HEK293 (cell line): Measurements from ENCODE around the gene FAHD2A.

Source experiments
- CTCF ChIA-PET: fragments of 350-600 bp; formaldehyde crosslinking; extraction: SDS; loops from one replicate; lab custom pipeline; 2021; ENCODE audit warnings: antibody characterized with exemption; lab: Yijun Ruan, JAX
- POLR2A ChIA-PET: fragments of 300-600 bp; formaldehyde crosslinking; extraction: SDS; loops from one replicate; lab custom pipeline; 2020; ENCODE audit warnings: antibody characterized with exemption, inconsistent platforms; lab: Yijun Ruan, JAX
- H3K27ac ChIP-seq: fragments of 200-500 bp; sonication (Bioruptor generic); 2 replicates; pipeline ENCODE4 v1.5.1; 2014; ENCODE audit warnings: low read depth, low read length, control low read depth, inconsistent platforms; ENCODE audit errors: extremely low read depth
- H3K36me3 ChIP-seq, 2 experiments: fragments of 200-500 bp in 1 of 2; sonication (Bioruptor generic) in 1 of 2; 1 replicate in 1 of 2; 2 replicates in 1 of 2; pipeline ENCODE4 v1.5.1; 2014 to 2017; ENCODE audit warnings: inconsistent platforms in 2 of 2, low read length in 2 of 2; ENCODE audit not compliant: control insufficient read depth in 2 of 2, insufficient read depth in 1 of 2
- H3K4me1 ChIP-seq: fragments of 200-500 bp; sonication (Bioruptor generic); 2 replicates; pipeline ENCODE4 v1.5.1; 2014; ENCODE audit warnings: mild to moderate bottlenecking, low read length, inconsistent platforms; ENCODE audit not compliant: control insufficient read depth, insufficient read depth
- H3K4me3 ChIP-seq: 2 replicates; pipeline ENCODE4 v1.5.1; 2011; ENCODE audit warnings: low read depth, mild to moderate bottlenecking, control low read depth, low read length, moderate library complexity
- H3K9me3 ChIP-seq: fragments of 200-500 bp; sonication (Bioruptor generic); 2 replicates; pipeline ENCODE4 v1.5.1; 2014; ENCODE audit warnings: low read depth, low read length, inconsistent platforms; ENCODE audit not compliant: control insufficient read depth, insufficient read depth
- GLI2 ChIP-seq: fragments of 450-650 bp; formaldehyde crosslinking; IDR thresholded peaks from 2 replicates; pipeline ENCODE4; 2017; ENCODE audit warnings: missing biosample characterization, missing genetic modification characterization, low read depth, borderline replicate concordance
- HOXD13 ChIP-seq: sonication (generic); formaldehyde crosslinking; IDR thresholded peaks from 2 replicates; pipeline ENCODE4 v1.8.0; 2022; ENCODE audit warnings: missing genetic modification reagents, borderline replicate concordance
- INSM2 ChIP-seq: fragments of 450-650 bp; formaldehyde crosslinking; IDR thresholded peaks from 2 replicates; pipeline ENCODE4 v1.5.1; 2016; ENCODE audit warnings: missing biosample characterization, missing genetic modification characterization
- KLF7 ChIP-seq: fragments of 450-650 bp; formaldehyde crosslinking; IDR thresholded peaks from 2 replicates; pipeline ENCODE4 v1.5.1; 2016; ENCODE audit warnings: missing biosample characterization, missing genetic modification characterization, borderline replicate concordance
- SCRT1 ChIP-seq: fragments of 450-650 bp; formaldehyde crosslinking; IDR thresholded peaks from 2 replicates; pipeline ENCODE4 v1.5.1; 2016; ENCODE audit warnings: missing biosample characterization, missing genetic modification characterization, borderline replicate concordance
- ZFP37 ChIP-seq: fragments of 450-650 bp; formaldehyde crosslinking; IDR thresholded peaks from 2 replicates; pipeline ENCODE4 v1.5.1; 2016; ENCODE audit warnings: missing biosample characterization, missing genetic modification characterization
- ZNF292 ChIP-seq: fragments of 450-650 bp; formaldehyde crosslinking; IDR thresholded peaks from 2 replicates; pipeline ENCODE4 v1.5.1; 2016; ENCODE audit warnings: low read depth, missing biosample characterization, missing genetic modification characterization, borderline replicate concordance
- ZNF311 ChIP-seq: fragments of 450-650 bp; formaldehyde crosslinking; IDR thresholded peaks from 2 replicates; pipeline ENCODE4 v1.5.1; 2017; ENCODE audit warnings: missing biosample characterization, missing genetic modification characterization, borderline replicate concordance
- ZNF341 ChIP-seq: fragments of 450-650 bp; formaldehyde crosslinking; IDR thresholded peaks from 2 replicates; pipeline ENCODE4; 2016; ENCODE audit warnings: low read depth, missing biosample characterization, missing genetic modification characterization
- ZNF37A ChIP-seq: fragments of 450-650 bp; IDR thresholded peaks from 2 replicates; pipeline ENCODE4 v1.5.1; 2018; ENCODE audit warnings: missing biosample characterization, missing genetic modification characterization
- ZNF521 ChIP-seq: fragments of 450-650 bp; formaldehyde crosslinking; IDR thresholded peaks from 2 replicates; pipeline ENCODE4 v1.5.1; 2017; ENCODE audit warnings: missing biosample characterization, mild to moderate bottlenecking, missing genetic modification characterization
- ZNF610 ChIP-seq: fragments of 450-650 bp; formaldehyde crosslinking; IDR thresholded peaks from 2 replicates; pipeline ENCODE4 v1.5.1; 2016; ENCODE audit warnings: missing biosample characterization, missing genetic modification characterization, borderline replicate concordance
- ZNF660 ChIP-seq: fragments of 450-650 bp; IDR thresholded peaks from 2 replicates; pipeline ENCODE4 v1.5.1; 2018; ENCODE audit warnings: missing biosample characterization, mild to moderate bottlenecking, missing genetic modification characterization
- ZNF76 ChIP-seq: fragments of 450-650 bp; formaldehyde crosslinking; IDR thresholded peaks from 2 replicates; pipeline ENCODE4; 2016; ENCODE audit warnings: low read depth, missing biosample characterization, missing genetic modification characterization, borderline replicate concordance
- TF ChIP-seq, protein P1 (sequence below): fragments of 450-650 bp; formaldehyde crosslinking; IDR thresholded peaks from 2 replicates; pipeline ENCODE4 v1.5.1; 2016; ENCODE audit warnings: missing biosample characterization, missing genetic modification characterization
- TF ChIP-seq, protein P2 (sequence below): fragments of 450-650 bp; IDR thresholded peaks from 2 replicates; pipeline ENCODE4 v1.5.1; 2018; ENCODE audit warnings: missing biosample characterization, missing genetic modification characterization
- TF ChIP-seq, protein P3 (sequence below): fragments of 450-650 bp; formaldehyde crosslinking; IDR thresholded peaks from 2 replicates; pipeline ENCODE4 v1.5.1; 2016; ENCODE audit warnings: missing biosample characterization, missing genetic modification characterization, low read depth

Gene FAHD2A

DNA sequence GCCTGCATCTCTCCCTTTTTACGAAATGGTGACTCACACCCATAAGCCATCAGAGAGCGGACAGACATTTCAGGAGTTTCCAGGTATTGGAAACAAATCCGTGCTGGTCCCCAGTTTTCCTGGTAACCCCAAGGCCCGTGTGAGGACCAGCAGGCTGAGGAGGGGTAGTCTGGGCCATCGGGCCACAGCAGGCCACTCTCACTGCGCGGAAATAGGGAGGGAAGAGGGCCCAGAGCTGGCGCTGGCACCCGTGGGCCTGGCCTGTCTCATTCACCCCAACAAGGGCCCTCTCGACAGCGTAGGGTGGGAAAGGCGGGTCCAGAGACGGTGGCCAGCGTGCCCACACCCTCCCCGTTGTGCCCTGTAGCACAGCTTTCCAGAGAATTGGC, 13.7 kb upstream of the FAHD2A start:
- H3K36me3 ChIP-seq: no peaks in the 10 kb centered on the region
- CTCF ChIA-PET: interaction anchor here (0.6 to 2.7 kb wide), 28 partner anchors 10 to 1038 kb away, joined by 3 to 31 read pairs (median 4); partner anchors contain the start of gene FAHD2A

More for the DNA sequence above, 13.7 kb upstream of the FAHD2A start:
- Histone ChIP-seq H3K4me1 (no peaks in the 10 kb centered on the region), H3K9me3 (no peaks in the 10 kb centered on the region), H3K4me3 (no peak overlapping the region), H3K27ac (no peak overlapping the region)
- POLR2A ChIA-PET: interaction anchor here (0.6 to 1.6 kb wide), 2 partner anchors 9 to 14 kb away, joined by 4 to 6 read pairs; partner anchors contain the start of gene FAHD2A
- TF ChIP-seq, protein P1, sequence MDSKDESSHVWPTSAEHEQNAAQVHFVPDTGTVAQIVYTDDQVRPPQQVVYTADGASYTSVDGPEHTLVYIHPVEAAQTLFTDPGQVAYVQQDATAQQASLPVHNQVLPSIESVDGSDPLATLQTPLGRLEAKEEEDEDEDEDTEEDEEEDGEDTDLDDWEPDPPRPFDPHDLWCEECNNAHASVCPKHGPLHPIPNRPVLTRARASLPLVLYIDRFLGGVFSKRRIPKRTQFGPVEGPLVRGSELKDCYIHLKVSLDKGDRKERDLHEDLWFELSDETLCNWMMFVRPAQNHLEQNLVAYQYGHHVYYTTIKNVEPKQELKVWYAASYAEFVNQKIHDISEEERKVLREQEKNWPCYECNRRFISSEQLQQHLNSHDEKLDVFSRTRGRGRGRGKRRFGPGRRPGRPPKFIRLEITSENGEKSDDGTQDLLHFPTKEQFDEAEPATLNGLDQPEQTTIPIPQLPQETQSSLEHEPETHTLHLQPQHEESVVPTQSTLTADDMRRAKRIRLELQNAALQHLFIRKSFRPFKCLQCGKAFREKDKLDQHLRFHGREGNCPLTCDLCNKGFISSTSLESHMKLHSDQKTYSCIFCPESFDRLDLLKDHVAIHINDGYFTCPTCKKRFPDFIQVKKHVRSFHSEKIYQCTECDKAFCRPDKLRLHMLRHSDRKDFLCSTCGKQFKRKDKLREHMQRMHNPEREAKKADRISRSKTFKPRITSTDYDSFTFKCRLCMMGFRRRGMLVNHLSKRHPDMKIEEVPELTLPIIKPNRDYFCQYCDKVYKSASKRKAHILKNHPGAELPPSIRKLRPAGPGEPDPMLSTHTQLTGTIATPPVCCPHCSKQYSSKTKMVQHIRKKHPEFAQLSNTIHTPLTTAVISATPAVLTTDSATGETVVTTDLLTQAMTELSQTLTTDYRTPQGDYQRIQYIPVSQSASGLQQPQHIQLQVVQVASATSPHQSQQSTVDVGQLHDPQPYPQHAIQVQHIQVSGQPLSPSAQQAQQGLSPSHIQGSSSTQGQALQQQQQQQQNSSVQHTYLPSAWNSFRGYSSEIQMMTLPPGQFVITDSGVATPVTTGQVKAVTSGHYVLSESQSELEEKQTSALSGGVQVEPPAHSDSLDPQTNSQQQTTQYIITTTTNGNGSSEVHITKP (tag by site-specific recombination): no peak
- TF ChIP-seq ZFP37 (tag by site-specific recombination): no peak
- TF ChIP-seq ZNF76 (tag by site-specific recombination): no peak
- no peak for TF ChIP-seq HOXD13 (CRISPR knock-in tag)
- no peak for TF ChIP-seq SCRT1 (tag by site-specific recombination)
- no peak for TF ChIP-seq ZNF660 (tag by site-specific recombination)
- no peak for TF ChIP-seq ZNF521
- TF ChIP-seq GLI2 (tag by site-specific recombination): no peak
- TF ChIP-seq INSM2 (tag by site-specific recombination): no peak
- no peak for TF ChIP-seq ZNF341 (tag by site-specific recombination)
- no peak for TF ChIP-seq KLF7 (tag by site-specific recombination)
- TF ChIP-seq ZNF610 (tag by site-specific recombination): no peak
- no peak for TF ChIP-seq ZNF311 (tag by site-specific recombination)
- TF ChIP-seq, protein P2, sequence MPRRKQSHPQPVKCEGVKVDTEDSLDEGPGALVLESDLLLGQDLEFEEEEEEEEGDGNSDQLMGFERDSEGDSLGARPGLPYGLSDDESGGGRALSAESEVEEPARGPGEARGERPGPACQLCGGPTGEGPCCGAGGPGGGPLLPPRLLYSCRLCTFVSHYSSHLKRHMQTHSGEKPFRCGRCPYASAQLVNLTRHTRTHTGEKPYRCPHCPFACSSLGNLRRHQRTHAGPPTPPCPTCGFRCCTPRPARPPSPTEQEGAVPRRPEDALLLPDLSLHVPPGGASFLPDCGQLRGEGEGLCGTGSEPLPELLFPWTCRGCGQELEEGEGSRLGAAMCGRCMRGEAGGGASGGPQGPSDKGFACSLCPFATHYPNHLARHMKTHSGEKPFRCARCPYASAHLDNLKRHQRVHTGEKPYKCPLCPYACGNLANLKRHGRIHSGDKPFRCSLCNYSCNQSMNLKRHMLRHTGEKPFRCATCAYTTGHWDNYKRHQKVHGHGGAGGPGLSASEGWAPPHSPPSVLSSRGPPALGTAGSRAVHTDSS: no peak
- TF ChIP-seq, protein P3, sequence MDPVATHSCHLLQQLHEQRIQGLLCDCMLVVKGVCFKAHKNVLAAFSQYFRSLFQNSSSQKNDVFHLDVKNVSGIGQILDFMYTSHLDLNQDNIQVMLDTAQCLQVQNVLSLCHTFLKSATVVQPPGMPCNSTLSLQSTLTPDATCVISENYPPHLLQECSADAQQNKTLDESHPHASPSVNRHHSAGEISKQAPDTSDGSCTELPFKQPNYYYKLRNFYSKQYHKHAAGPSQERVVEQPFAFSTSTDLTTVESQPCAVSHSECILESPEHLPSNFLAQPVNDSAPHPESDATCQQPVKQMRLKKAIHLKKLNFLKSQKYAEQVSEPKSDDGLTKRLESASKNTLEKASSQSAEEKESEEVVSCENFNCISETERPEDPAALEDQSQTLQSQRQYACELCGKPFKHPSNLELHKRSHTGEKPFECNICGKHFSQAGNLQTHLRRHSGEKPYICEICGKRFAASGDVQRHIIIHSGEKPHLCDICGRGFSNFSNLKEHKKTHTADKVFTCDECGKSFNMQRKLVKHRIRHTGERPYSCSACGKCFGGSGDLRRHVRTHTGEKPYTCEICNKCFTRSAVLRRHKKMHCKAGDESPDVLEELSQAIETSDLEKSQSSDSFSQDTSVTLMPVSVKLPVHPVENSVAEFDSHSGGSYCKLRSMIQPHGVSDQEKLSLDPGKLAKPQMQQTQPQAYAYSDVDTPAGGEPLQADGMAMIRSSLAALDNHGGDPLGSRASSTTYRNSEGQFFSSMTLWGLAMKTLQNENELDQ (tag by site-specific recombination): no peak
- no peak for TF ChIP-seq ZNF292 (tag by site-specific recombination)
- TF ChIP-seq ZNF37A (tag by site-specific recombination): no peak
